Lower lobe of right lung (tissue), 2 donors: Measurements from ENCODE around the gene CEP350. TPM values are rescaled to one million over a fixed set of nuclear protein-coding genes. Genes with fewer than 3 reads are reported as not detected.

Experiments used
- ATAC-seq, 2 donors: fragments of 200-7000 bp; cut with Tn5 transposase; one replicate each; pipeline ENCODE4 v1.9.1; 2020 to 2022; ENCODE audit warnings: mild to moderate bottlenecking in 2 of 2, moderate library complexity in 2 of 2
- DNase-seq: peaks from one replicate; pipeline ENCODE4 v3.0.0-alpha.2; 2020
- H3K27ac ChIP-seq: fragments of 200-600 bp; one replicate; pipeline ENCODE4 v1.8.0; 2022
- H3K27me3 ChIP-seq: fragments of 200-600 bp; one replicate; pipeline ENCODE4 v1.8.0; 2022; ENCODE audit warnings: low read depth
- H3K36me3 ChIP-seq: fragments of 200-600 bp; one replicate; pipeline ENCODE4 v1.8.0; 2022; ENCODE audit warnings: mild to moderate bottlenecking
- H3K4me1 ChIP-seq: fragments of 200-600 bp; one replicate; pipeline ENCODE4 v1.8.0; 2022
- H3K4me3 ChIP-seq: fragments of 200-600 bp; one replicate; pipeline ENCODE4 v1.8.0; 2022; ENCODE audit warnings: mild to moderate bottlenecking
- H3K9me3 ChIP-seq: fragments of 200-600 bp; one replicate; pipeline ENCODE4 v1.8.0; 2022
- CTCF ChIP-seq: fragments of 200-600 bp; IDR thresholded peaks from one replicate; pipeline ENCODE4 v1.8.0; 2022; ENCODE audit warnings: antibody characterized with exemption, mild to moderate bottlenecking
- intact Hi-C: fragments of 100-400 bp; cut with DNase I; formaldehyde crosslinking; loops from one replicate; pipeline ENCODE4 v1.11.0; 2022
- total RNA-seq: library from RNA; stranded (reverse); fragmentation: NEBNext Ultra II Directional; extraction: Animal tissue kit (Norgen Biotek cat#: 25700); gene quantifications from one replicate; pipeline ENCODE4 v1.2.1, GENCODE V29; 2021
- donor health status: DM: no; HTN: yes; CAD: no; lungs with severe emphysema.

Gene CEP350
- total RNA-seq, 1 donor from 2014 or later, result 53.2 TPM

- DNase-seq (no peak), ATAC-seq (peak in 1 of 2 donors; percentile 32)
These were observed 158.5 kb downstream of the CEP350 start for GRCh38 chr1:180112984-180113647.

GRCh38 chr1:180114396-180114945, 159.9 kb downstream of the CEP350 start:
- Histone ChIP-seq H3K27ac (peak overlapping the region; percentile 2), H3K4me3 (no peak overlapping the region), H3K9me3 (no peaks in the 10 kb centered on the region), H3K36me3 (peaks cover 34% of the 10 kb centered on the region), H3K27me3 (no peaks in the 10 kb centered on the region), H3K4me1 (peaks cover 20% of the 10 kb centered on the region)
- no peak for DNase-seq
- TF ChIP-seq CTCF, result no peak
- no peak for ATAC-seq
- intact Hi-C loops, result no loop called here

More at GRCh38 chr1:180112984-180113647, 158.5 kb downstream of the CEP350 start:
- no peak for TF ChIP-seq CTCF
- Histone ChIP-seq H3K27me3 (no peaks in the 10 kb centered on the region), H3K4me3 (no peak overlapping the region), H3K4me1 (peaks cover 20% of the 10 kb centered on the region), H3K9me3 (no peaks in the 10 kb centered on the region), H3K27ac (no peak overlapping the region), H3K36me3 (peaks cover 39% of the 10 kb centered on the region)
- intact Hi-C loops, result no loop called here

- no peaks in the 10 kb centered on the region for H3K27me3 ChIP-seq
- H3K27ac ChIP-seq, result no peak overlapping the region
- H3K9me3 ChIP-seq, result no peaks in the 10 kb centered on the region
- H3K36me3 ChIP-seq, result peaks cover 7% of the 10 kb centered on the region
- intact Hi-C loops, result no loop called here
- H3K4me1 ChIP-seq, result peaks cover 20% of the 10 kb centered on the region
- no peak for TF ChIP-seq CTCF
- DNase-seq (no peak), ATAC-seq (peak in 1 of 2 donors; percentile 37)
- no peak overlapping the region for H3K4me3 ChIP-seq
These were observed 162.6 kb downstream of the CEP350 start for GRCh38 chr1:180116964-180117763.

- Histone ChIP-seq H3K4me3 (no peak overlapping the region), H3K27ac (no peak overlapping the region), H3K9me3 (no peaks in the 10 kb centered on the region), H3K4me1 (peaks cover 20% of the 10 kb centered on the region), H3K36me3 (peaks cover 2% of the 10 kb centered on the region), H3K27me3 (no peaks in the 10 kb centered on the region)
- no peak for TF ChIP-seq CTCF
- intact Hi-C loops, result no loop called here
- no peak for ATAC-seq
- DNase-seq, result no peak
These were observed 163.1 kb downstream of the CEP350 start for GRCh38 chr1:180117764-180118116.

- H3K27me3 ChIP-seq, result no peaks in the 10 kb centered on the region
- intact Hi-C loops, result no loop called here
- ATAC-seq, result no peak
- no peak overlapping the region for H3K4me3 ChIP-seq
- H3K27ac ChIP-seq, result no peak overlapping the region
- no peak for DNase-seq
- no peaks in the 10 kb centered on the region for H3K9me3 ChIP-seq
- no peak for TF ChIP-seq CTCF
- no peaks in the 10 kb centered on the region for H3K36me3 ChIP-seq
- peaks cover 14% of the 10 kb centered on the region for H3K4me1 ChIP-seq
These were observed 165.2 kb downstream of the CEP350 start for GRCh38 chr1:180119837-180120236.
